Peyer's patch (tissue), 4 donors: ENCODE data around the gene FAM222A.

Experiments
- CTCF ChIP-seq, 6 experiments: fragments of 450-650 bp in 4 of 6; fragments of 200-600 bp in 2 of 6; sonication (generic) in 1 of 6; IDR thresholded peaks; one replicate each; pipeline ENCODE4 v1.5.1; 2017 to 2019; ENCODE audit warnings: antibody characterized with exemption in 6 of 6, mild to moderate bottlenecking in 3 of 6, moderate library complexity in 1 of 6
- POLR2A ChIP-seq, 2 donors: fragments of 450-650 bp; IDR thresholded peaks; one replicate each; pipeline ENCODE4 v1.5.1; 2017; ENCODE audit warnings: antibody characterized with exemption in 2 of 2, mild to moderate bottlenecking in 2 of 2, moderate library complexity in 2 of 2

GRCh38 chr12:109675411-109675810, 38.2 kb upstream of the FAM222A start:
- TF ChIP-seq CTCF (IDR thresholded peaks at IDR 0.05) (no peak), POLR2A (IDR thresholded peaks at IDR 0.05) (no peak)
